WI38 (cell line): ENCODE data around the gene C12orf75.

Source experiments
- H3K4me3 ChIP-seq: 2 replicates; pipeline ENCODE4 v1.5.1; 2011; ENCODE audit warnings: low read depth, mild to moderate bottlenecking, control low read depth, low read length
- CTCF ChIP-seq: IDR thresholded peaks from 2 replicates; pipeline ENCODE4 v1.5.1; 2012; ENCODE audit warnings: low read depth, mild to moderate bottlenecking, control low read depth, low read length

C12orf75 gene

DNA sequence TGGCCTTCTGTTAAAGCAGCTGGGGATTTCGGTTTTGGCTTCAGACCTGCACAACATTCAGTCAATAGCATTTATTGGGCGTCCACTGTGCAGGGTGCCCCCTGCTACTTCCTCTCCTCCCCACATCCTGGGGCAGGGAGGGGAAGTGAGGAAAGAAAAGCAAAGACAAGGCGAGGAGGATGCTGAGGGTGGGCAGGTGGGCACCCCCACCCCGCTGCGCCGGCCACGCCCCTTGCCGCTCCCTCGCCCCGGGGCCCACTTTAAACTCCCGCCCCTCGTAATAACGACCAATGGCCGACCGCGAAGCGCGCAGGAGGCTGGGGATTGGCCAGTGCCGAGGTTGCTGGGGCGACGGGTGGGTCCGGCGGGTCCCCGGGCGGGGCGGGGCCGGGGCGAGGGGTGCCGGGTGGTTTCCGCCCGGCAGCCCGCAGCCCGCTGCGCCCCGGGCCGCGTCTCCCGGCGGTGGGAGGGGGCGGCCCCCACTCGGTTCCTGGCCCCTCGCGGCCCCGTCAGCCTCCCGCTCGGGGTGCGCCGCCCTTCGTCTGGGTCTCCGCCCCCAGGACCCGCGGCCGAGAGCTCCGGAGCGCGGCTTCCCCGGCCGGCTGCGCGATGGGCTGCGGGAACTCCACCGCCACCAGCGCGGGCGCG, at the start of gene C12orf75:
TSS of gene C12orf75 (plus strand) at position 409 of the 648 bp plus-strand sequence. CDS start at position 610, 201 bp downstream.
- peak within 1 kb of the TSS; percentile 83 for H3K4me3 ChIP-seq
- no peak for TF ChIP-seq CTCF

DNA sequence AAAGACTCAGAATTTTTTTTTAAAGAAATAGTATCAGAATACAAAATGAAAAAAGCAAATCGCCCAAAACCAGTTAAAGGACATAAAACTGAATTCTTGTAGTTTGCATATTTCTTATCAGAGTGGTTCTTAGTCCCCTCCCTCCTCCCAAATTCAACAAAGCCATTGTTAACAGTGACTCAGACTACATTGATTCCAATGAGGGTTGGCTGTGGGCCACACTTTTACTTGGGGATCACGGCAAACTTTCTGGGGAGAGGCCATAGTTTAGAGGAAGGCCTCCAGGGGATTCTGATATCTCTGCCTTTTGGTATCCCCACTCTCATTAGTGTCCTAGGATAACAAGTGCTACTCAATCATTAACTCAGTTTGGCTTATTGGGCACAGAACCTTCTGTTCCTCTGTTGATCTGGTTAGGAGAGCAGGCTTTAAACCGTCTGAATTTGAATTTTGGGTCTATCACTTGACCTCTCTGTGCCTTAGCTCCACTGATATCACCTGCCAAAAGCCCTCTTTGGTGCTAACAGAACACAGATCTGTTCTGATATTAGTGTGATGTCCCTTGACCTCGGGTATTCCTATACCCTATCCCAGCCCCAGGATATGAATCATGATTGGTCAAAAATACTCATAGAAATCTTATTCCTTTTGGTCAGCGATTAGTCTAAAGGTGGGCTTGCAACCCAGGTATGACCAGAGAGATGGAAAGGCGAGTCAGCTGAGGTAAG, 49.4 kb upstream of the C12orf75 start:
- no peak overlapping the region for H3K4me3 ChIP-seq
- TF ChIP-seq CTCF: no peak

DNA sequence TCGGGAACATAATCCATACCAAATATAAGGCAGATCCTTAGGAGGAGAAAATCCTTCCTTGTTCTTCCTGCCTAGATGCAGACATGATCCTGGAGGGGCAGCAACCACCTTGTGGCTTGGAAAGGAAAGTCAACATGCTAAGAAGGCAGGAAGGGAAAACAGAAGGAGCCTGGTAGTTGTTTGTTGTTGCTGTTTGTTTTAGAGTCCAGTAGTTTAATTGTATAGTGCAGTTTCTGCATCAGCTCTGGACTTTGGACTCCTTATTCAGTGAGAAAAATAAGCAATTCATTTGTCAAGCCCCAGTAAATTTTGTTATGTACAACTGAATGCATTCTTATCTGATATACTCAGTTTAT, 48.8 kb upstream of the C12orf75 start:
- H3K4me3 ChIP-seq: no peak overlapping the region
- TF ChIP-seq CTCF: no peak

DNA sequence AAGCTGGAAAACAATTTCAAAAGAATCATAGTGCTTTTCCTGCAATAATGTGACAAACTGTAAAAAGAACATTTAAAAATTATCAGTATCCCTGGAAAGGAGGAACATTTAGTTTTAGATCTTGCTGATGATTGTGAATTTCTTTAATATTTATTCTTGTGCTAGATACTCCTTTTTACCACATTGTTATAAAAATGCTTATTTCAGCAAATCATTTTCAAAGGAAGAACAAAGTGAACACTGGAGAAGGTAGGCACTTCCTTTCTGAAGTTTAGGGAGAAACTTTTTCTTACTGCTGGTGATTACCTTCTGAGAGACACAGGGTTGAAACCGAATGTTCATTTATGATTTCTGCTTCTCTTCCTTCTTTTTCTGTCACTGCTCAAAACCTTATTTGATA, 45.1 kb upstream of the C12orf75 start:
- no peak overlapping the region for H3K4me3 ChIP-seq
- TF ChIP-seq CTCF: no peak

DNA sequence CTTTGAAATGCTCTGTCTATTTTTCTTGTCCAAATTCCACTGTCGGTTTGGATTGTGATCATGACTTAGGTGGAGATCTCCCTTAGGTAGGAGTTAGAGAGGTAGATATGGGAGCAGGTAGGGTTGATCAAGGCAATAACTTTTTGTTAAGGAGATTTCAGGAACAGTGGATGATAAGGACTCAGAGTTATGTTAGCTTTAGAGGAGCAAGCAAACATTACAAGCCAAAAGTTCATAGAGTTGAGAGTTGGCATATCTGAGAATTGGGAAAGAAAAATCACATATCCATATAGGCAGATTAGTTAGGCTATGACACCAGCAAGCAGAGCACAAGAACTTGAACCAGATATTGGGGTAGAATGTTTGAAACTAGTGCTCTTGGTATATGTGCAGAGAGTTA, 43.1 kb upstream of the C12orf75 start:
- TF ChIP-seq CTCF: no peak
- no peak overlapping the region for H3K4me3 ChIP-seq

DNA sequence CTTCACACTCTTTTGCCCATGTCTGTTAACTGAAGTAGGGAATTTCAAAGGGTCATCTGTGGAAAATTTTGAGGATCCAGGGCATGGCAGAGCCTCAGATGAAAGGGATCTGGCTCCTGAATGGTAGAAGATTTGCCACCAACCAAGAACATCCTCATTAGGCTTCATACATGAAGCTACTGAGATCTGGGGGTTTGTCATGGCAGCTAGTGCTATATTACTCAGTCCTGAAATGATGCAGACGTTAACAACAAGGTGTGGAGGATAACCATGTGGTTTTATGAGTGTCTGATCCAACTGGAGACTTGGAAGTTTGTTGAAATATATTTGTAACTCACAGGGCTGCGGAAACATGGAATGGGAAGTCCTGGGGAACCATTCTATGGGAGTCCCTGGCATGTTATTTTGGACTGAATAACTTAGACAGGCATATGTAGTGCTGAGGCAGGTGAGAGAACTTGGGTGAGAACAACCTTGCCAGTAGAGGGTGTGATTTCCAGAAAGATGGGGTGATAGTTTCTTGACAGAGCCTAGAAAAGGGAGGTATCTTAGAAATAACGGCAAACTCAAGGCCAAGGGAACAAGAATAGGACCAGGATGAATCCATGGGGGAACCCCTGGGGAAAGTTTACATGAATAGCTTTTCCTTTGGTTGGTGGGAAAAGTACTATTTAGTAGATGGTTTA, 42.0 kb upstream of the C12orf75 start:
- no peak for TF ChIP-seq CTCF
- H3K4me3 ChIP-seq: no peak overlapping the region
